Smooth muscle cell (in vitro differentiated cells): ENCODE data around the gene WDR12. TPM values are rescaled to one million over a fixed set of nuclear protein-coding genes. Genes with fewer than 3 reads are reported as not detected.
A peak's percentile ranks its signal among the peaks of the same experiment; 100 is the strongest.
"Not testable (repeated sequence)": the region's sequence is repeated elsewhere in the genome, so short reads cannot be mapped to it uniquely, and the experiment has no call there.

Experiments used
- DNase-seq: peaks from one replicate; lab custom pipeline; 2025; ENCODE audit not compliant: unreplicated experiment; lab: John Stamatoyannopoulos, UW
- H2AFZ ChIP-seq: fragments of 200-600 bp; sonication (generic); 2 replicates; pipeline ENCODE4 v1.6.0; 2016; ENCODE audit warnings: antibody characterized with exemption, low read depth, mild to moderate bottlenecking
- H3F3A ChIP-seq: fragments of 200-600 bp; sonication (generic); 2 replicates; pipeline ENCODE4 v1.6.0; 2017; ENCODE audit warnings: antibody characterized with exemption, low read depth
- H3K27ac ChIP-seq: fragments of 200-600 bp; sonication (generic); 2 replicates; pipeline ENCODE4 v1.5.1; 2016; ENCODE audit warnings: low read depth, mild to moderate bottlenecking
- H3K27me3 ChIP-seq: fragments of 200-600 bp; sonication (generic); 2 replicates; pipeline ENCODE4 v1.6.1; 2016; ENCODE audit warnings: low read depth, mild to moderate bottlenecking
- H3K36me3 ChIP-seq: fragments of 200-600 bp; sonication (generic); 2 replicates; pipeline ENCODE4 v1.5.1; 2016; ENCODE audit warnings: low read depth
- H3K4me1 ChIP-seq: fragments of 200-600 bp; sonication (generic); 2 replicates; pipeline ENCODE4 v1.5.1; 2016; ENCODE audit warnings: low read depth
- H3K4me2 ChIP-seq: fragments of 200-600 bp; sonication (generic); 2 replicates; pipeline ENCODE4 v1.6.0; 2016; ENCODE audit warnings: mild to moderate bottlenecking
- H3K4me3 ChIP-seq: fragments of 200-600 bp; sonication (generic); 2 replicates; pipeline ENCODE4 v1.5.1; 2016; ENCODE audit warnings: mild to moderate bottlenecking
- H3K79me2 ChIP-seq: fragments of 200-600 bp; sonication (generic); 2 replicates; pipeline ENCODE4 v1.6.0; 2016; ENCODE audit warnings: low read depth, mild to moderate bottlenecking
- H3K9ac ChIP-seq: fragments of 200-600 bp; sonication (generic); 2 replicates; pipeline ENCODE4 v1.6.0; 2016; ENCODE audit warnings: low read depth
- H3K9me3 ChIP-seq: fragments of 200-600 bp; sonication (generic); replicated peaks from 2 replicates; pipeline ENCODE4 v1.5.1; 2016; ENCODE audit warnings: low read depth
- H4K20me1 ChIP-seq: fragments of 200-600 bp; sonication (generic); 2 replicates; pipeline ENCODE4 v1.6.0; 2016; ENCODE audit warnings: low read depth
- CTCF ChIP-seq: fragments of 200-600 bp; sonication (generic); IDR thresholded peaks from 2 replicates; pipeline ENCODE4 v1.5.1; 2017; ENCODE audit warnings: borderline replicate concordance, mild to moderate bottlenecking, antibody characterized with exemption; ENCODE audit not compliant: insufficient read depth, poor library complexity, severe bottlenecking
- WGBS: methylation state at CpG from one replicate; pipeline ENCODE4 v1.1.7; 2016; ENCODE audit warnings: low lambda C conversion rate; 5-methylcytosine and 5-hydroxymethylcytosine counted together
- polyA plus RNA-seq: library from polyadenylated mRNA; unstranded; fragments of >200 nt; fragmentation: Nextera tagmentation; extraction: Ambion mirVana; gene quantifications from 2 replicates; pipeline ENCODE4 v1.2.1, GENCODE V29; 2016
- total RNA-seq: library from RNA; depleted of rRNA; stranded (reverse); fragments of >200 nt; gene quantifications from 2 replicates; pipeline ENCODE4 v1.2.3, GENCODE V29; 2014

The WDR12 gene
- total and polyA plus RNA-seq, 2 experiments from 2014 or later = 5.0 to 36.3 TPM

GRCh38 chr2:202932425-202933138, 21.1 kb upstream of the WDR12 start:
- DNase-seq = no peak
- H2AFZ ChIP-seq = no peak overlapping the region
- H3K4me2 ChIP-seq = no peak overlapping the region

GRCh38 chr2:202918860-202919259, 7.4 kb upstream of the WDR12 start:
- Histone ChIP-seq H3K9me3 (no peaks in the 10 kb centered on the region), H4K20me1 (no peaks in the 10 kb centered on the region), H3K79me2 (no peaks in the 10 kb centered on the region), H3K27me3 (no peaks in the 10 kb centered on the region), H3F3A (no peaks in the 10 kb centered on the region), H3K9ac (no peak overlapping the region), H3K27ac (no peak overlapping the region), H3K4me3 (no peak overlapping the region), H3K4me2 (no peak overlapping the region), H3K36me3 (no peaks in the 10 kb centered on the region), H2AFZ (no peak overlapping the region), H3K4me1 (no peaks in the 10 kb centered on the region)
- no peak for TF ChIP-seq CTCF
- DNase-seq = no peak
- WGBS = 86% methylated on average over 1 of the region's 1 CpG

More at GRCh38 chr2:202932425-202933138, 21.1 kb upstream of the WDR12 start:
- H4K20me1 ChIP-seq = no peaks in the 10 kb centered on the region
- H3K27me3 ChIP-seq = no peaks in the 10 kb centered on the region
- no peaks in the 10 kb centered on the region for H3K36me3 ChIP-seq
- H3K4me3 ChIP-seq = no peak overlapping the region
- no peaks in the 10 kb centered on the region for H3K9me3 ChIP-seq
- TF ChIP-seq CTCF = no peak
- no peaks in the 10 kb centered on the region for H3K79me2 ChIP-seq
- H3K4me1 ChIP-seq = no peaks in the 10 kb centered on the region
- H3K9ac ChIP-seq = no peak overlapping the region
- no peak overlapping the region for H3K27ac ChIP-seq
- no peaks in the 10 kb centered on the region for H3F3A ChIP-seq
- 90% methylated on average over 3 of the region's 3 CpGs for WGBS

GRCh38 chr2:202912342-202913201, 1.1 kb upstream of the WDR12 start:
- H3K4me2 ChIP-seq = peak overlapping the region; percentile 100
- H3K27ac ChIP-seq = peak overlapping the region; percentile 82
- H4K20me1 ChIP-seq, H3K9me3 ChIP-seq, DNase-seq, H3K27me3 ChIP-seq, H3F3A ChIP-seq, H3K36me3 ChIP-seq: not testable (repeated sequence)
- H3K9ac ChIP-seq = peak overlapping the region; percentile 32
- peaks cover 44% of the 10 kb centered on the region for H3K79me2 ChIP-seq
- 9% methylated on average over 17 of the region's 49 CpGs for WGBS
- H2AFZ ChIP-seq = peak overlapping the region; percentile 96
- peaks cover 17% of the 10 kb centered on the region for H3K4me1 ChIP-seq
- H3K4me3 ChIP-seq = peak overlapping the region; percentile 90

GRCh38 chr2:202911203-202911511, 316 bp downstream of the WDR12 start:
- Histone ChIP-seq H3K79me2 (peaks cover 48% of the 10 kb centered on the region), H2AFZ (peak overlapping the region; percentile 96), H3K9me3 (peaks cover 1% of the 10 kb centered on the region), H3K4me3 (peak overlapping the region; percentile 90), H3K9ac (peak overlapping the region; percentile 81), H3K4me2 (peak overlapping the region; percentile 100), H4K20me1 (no peaks in the 10 kb centered on the region), H3K36me3 (peaks cover 3% of the 10 kb centered on the region), H3K27ac (peak overlapping the region; percentile 82), H3K4me1 (peaks cover 17% of the 10 kb centered on the region), H3F3A (peaks cover 4% of the 10 kb centered on the region), H3K27me3 (no peaks in the 10 kb centered on the region)
- no peak for TF ChIP-seq CTCF
- under 1% methylated on average over 8 of the region's 8 CpGs for WGBS
- no peak for DNase-seq
